ENCODE measurements around the gene CPNE7. TPM values are rescaled to one million over a fixed set of nuclear protein-coding genes. Genes with fewer than 3 reads are reported as not detected.
A peak's percentile ranks its signal among the peaks of the same experiment; 100 is the strongest.

The CPNE7 gene
- total and polyA plus RNA-seq, 2 experiments from 2014 or later: 8.7 to 24.8 TPM

- H3K27me3 ChIP-seq: no peaks in the 10 kb centered on the region
- H3K79me2 ChIP-seq: no peaks in the 10 kb centered on the region
- peaks cover 12% of the 10 kb centered on the region for H3K4me1 ChIP-seq (ENCODE audit: insufficient read depth)
- no peaks in the 10 kb centered on the region for H3K36me3 ChIP-seq (replicated peaks; ENCODE audit: insufficient read depth, low read depth)
- no peaks in the 10 kb centered on the region for H3K9me3 ChIP-seq (ENCODE audit: low read depth)
- H3K9me2 ChIP-seq (replicated peaks; ENCODE audit: insufficient read depth): no peaks in the 10 kb centered on the region
- TF ChIP-seq EZH2 (IDR thresholded peaks at IDR 0.05; ENCODE audit: borderline replicate concordance) (no peak), EZH2phosphoT487 (IDR thresholded peaks at IDR 0.05; ENCODE audit: low read depth, severe bottlenecking, unreplicated experiment) (no peak)
- TF ChIP-seq, protein P1, sequence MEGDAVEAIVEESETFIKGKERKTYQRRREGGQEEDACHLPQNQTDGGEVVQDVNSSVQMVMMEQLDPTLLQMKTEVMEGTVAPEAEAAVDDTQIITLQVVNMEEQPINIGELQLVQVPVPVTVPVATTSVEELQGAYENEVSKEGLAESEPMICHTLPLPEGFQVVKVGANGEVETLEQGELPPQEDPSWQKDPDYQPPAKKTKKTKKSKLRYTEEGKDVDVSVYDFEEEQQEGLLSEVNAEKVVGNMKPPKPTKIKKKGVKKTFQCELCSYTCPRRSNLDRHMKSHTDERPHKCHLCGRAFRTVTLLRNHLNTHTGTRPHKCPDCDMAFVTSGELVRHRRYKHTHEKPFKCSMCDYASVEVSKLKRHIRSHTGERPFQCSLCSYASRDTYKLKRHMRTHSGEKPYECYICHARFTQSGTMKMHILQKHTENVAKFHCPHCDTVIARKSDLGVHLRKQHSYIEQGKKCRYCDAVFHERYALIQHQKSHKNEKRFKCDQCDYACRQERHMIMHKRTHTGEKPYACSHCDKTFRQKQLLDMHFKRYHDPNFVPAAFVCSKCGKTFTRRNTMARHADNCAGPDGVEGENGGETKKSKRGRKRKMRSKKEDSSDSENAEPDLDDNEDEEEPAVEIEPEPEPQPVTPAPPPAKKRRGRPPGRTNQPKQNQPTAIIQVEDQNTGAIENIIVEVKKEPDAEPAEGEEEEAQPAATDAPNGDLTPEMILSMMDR (IDR thresholded peaks at IDR 0.05; ENCODE audit: poor library complexity): no peak
- H3K4me2 ChIP-seq: no peak overlapping the region
- no peak for DNase-seq (ENCODE audit: low spot score)
- no peak overlapping the region for H2AFZ ChIP-seq
- no peaks in the 10 kb centered on the region for H4K20me1 ChIP-seq (ENCODE audit: insufficient read depth, poor library complexity, severe bottlenecking)
- H3K4me3 ChIP-seq: no peak overlapping the region
- 80% methylated on average over 32 of the region's 32 CpGs for WGBS (ENCODE audit: low lambda C conversion rate, missing lambda C conversion rate)
- H3K27ac ChIP-seq: peak overlapping the region; percentile 68
These were observed 32.6 kb downstream of the CPNE7 start for GRCh38 chr16:89607937-89608740.

DNA sequence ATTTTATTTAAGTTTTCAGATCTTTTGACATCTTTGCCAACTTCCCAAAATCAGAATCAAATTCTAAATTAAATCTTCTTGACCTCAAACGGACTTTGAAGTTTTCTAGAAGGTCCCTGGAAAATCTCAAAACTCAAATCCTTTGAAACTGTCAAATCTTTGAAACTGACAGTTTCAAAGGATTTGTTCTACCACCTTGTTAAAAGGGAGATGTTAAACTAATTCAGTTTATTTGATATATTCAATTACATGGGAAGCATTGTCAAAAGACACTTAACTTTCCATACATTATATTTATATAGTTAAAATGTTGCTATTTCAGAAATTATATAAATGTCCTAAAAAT, 34.5 kb downstream of the CPNE7 start:
- H3K9me2 ChIP-seq (replicated peaks; ENCODE audit: insufficient read depth): no peaks in the 10 kb centered on the region
- peaks cover 12% of the 10 kb centered on the region for H3K4me1 ChIP-seq (ENCODE audit: insufficient read depth)
- H3K27ac ChIP-seq: peak overlapping the region; percentile 35
- no peaks in the 10 kb centered on the region for H3K9me3 ChIP-seq (ENCODE audit: low read depth)
- WGBS (ENCODE audit: low lambda C conversion rate, missing lambda C conversion rate): 67% methylated on average over 1 of the region's 1 CpG
- no peaks in the 10 kb centered on the region for H3K27me3 ChIP-seq
- no peak overlapping the region for H3K4me2 ChIP-seq
- no peak overlapping the region for H3K4me3 ChIP-seq
- H2AFZ ChIP-seq: no peak overlapping the region
- no peaks in the 10 kb centered on the region for H4K20me1 ChIP-seq (ENCODE audit: insufficient read depth, poor library complexity, severe bottlenecking)
- H3K79me2 ChIP-seq: no peaks in the 10 kb centered on the region
- H3K36me3 ChIP-seq (replicated peaks; ENCODE audit: insufficient read depth, low read depth): no peaks in the 10 kb centered on the region
- DNase-seq (ENCODE audit: low spot score): no peak
- TF ChIP-seq, protein P1 (IDR thresholded peaks at IDR 0.05; ENCODE audit: poor library complexity): no peak
- TF ChIP-seq EZH2phosphoT487 (IDR thresholded peaks at IDR 0.05; ENCODE audit: low read depth, severe bottlenecking, unreplicated experiment): no peak
- no peak for TF ChIP-seq EZH2 (IDR thresholded peaks at IDR 0.05; ENCODE audit: borderline replicate concordance)

- WGBS (ENCODE audit: low lambda C conversion rate, missing lambda C conversion rate): 83% methylated on average over 20 of the region's 20 CpGs
- Histone ChIP-seq H3K36me3 (replicated peaks; ENCODE audit: insufficient read depth, low read depth) (no peaks in the 10 kb centered on the region), H3K4me1 (ENCODE audit: insufficient read depth) (peaks cover 12% of the 10 kb centered on the region), H3K4me2 (no peak overlapping the region), H3K79me2 (no peaks in the 10 kb centered on the region), H3K27me3 (no peaks in the 10 kb centered on the region), H3K9me3 (ENCODE audit: low read depth) (no peaks in the 10 kb centered on the region), H4K20me1 (ENCODE audit: insufficient read depth, poor library complexity, severe bottlenecking) (no peaks in the 10 kb centered on the region), H3K9me2 (replicated peaks; ENCODE audit: insufficient read depth) (no peaks in the 10 kb centered on the region), H3K27ac (no peak overlapping the region), H3K4me3 (no peak overlapping the region), H2AFZ (no peak overlapping the region)
- no peak for DNase-seq (ENCODE audit: low spot score)
- TF ChIP-seq, protein P1 (IDR thresholded peaks at IDR 0.05; ENCODE audit: poor library complexity): no peak
- TF ChIP-seq EZH2 (IDR thresholded peaks at IDR 0.05; ENCODE audit: borderline replicate concordance): no peak
- TF ChIP-seq EZH2phosphoT487 (IDR thresholded peaks at IDR 0.05; ENCODE audit: low read depth, severe bottlenecking, unreplicated experiment): no peak
These were observed 37.0 kb downstream of the CPNE7 start for GRCh38 chr16:89612415-89613166.
